PFSK-1 (cell line): ENCODE measurements around the gene DNAH17.

Experiments used
- FOXP2 ChIP-seq: optimal IDR thresholded peaks from 2 replicates; pipeline ENCODE3; 2011; ENCODE audit warnings: borderline replicate concordance, control low read depth, inconsistent platforms; ENCODE audit not compliant: insufficient read depth; ENCODE audit errors: extremely low read length, extremely low read depth
- POLR2AphosphoS5 ChIP-seq: IDR thresholded peaks from 2 replicates; pipeline ENCODE4 v1.6.1; 2012; ENCODE audit warnings: low read depth, mild to moderate bottlenecking, control low read depth, low read length, moderate library complexity
- REST ChIP-seq, 2 experiments: IDR thresholded peaks; 2 replicates each; pipeline versions ENCODE4 v1.6.1 to v1.8.0; 2011 to 2012; ENCODE audit warnings: low read depth in 2 of 2, low read length in 2 of 2, control low read depth in 1 of 2, inconsistent platforms in 1 of 2, mild to moderate bottlenecking in 1 of 2, moderate library complexity in 1 of 2; ENCODE audit not compliant: insufficient read depth in 1 of 2
- SIN3A ChIP-seq: IDR thresholded peaks from 2 replicates; pipeline ENCODE4 v1.6.1; 2012; ENCODE audit warnings: mild to moderate bottlenecking, low read length, moderate library complexity, borderline replicate concordance; ENCODE audit not compliant: insufficient read depth
- TAF1 ChIP-seq: IDR thresholded peaks from 2 replicates; pipeline ENCODE4 v1.6.1; 2012; ENCODE audit warnings: low read length, control low read depth, borderline replicate concordance; ENCODE audit not compliant: insufficient read depth

The DNAH17 gene

GRCh38 chr17:78381601-78382232 is 195.5 kb downstream of the DNAH17 start:
- TF ChIP-seq TAF1 (no peak), FOXP2 (no peak), SIN3A (no peak), REST (IDR thresholded peaks at IDR 0.05; ENCODE audit: insufficient read depth in 1 of 2, low read depth in 2 of 2, low read length in 2 of 2) (peak; percentile 77 to 90), POLR2AphosphoS5 (no peak)

- no peak for TF ChIP-seq REST (IDR thresholded peaks at IDR 0.05; ENCODE audit: insufficient read depth in 1 of 2, low read depth in 2 of 2, low read length in 2 of 2)
- no peak for TF ChIP-seq SIN3A
- TF ChIP-seq TAF1: no peak
- no peak for TF ChIP-seq FOXP2
These were observed 196.8 kb downstream of the DNAH17 start for GRCh38 chr17:78380370-78380769.

GRCh38 chr17:78379131-78379491 is 198.1 kb downstream of the DNAH17 start:
- TF ChIP-seq TAF1 (no peak), SIN3A (no peak), FOXP2 (no peak), REST (IDR thresholded peaks at IDR 0.05; ENCODE audit: insufficient read depth in 1 of 2, low read depth in 2 of 2, low read length in 2 of 2) (no peak), POLR2AphosphoS5 (no peak)

- peak; percentile 81 for TF ChIP-seq POLR2AphosphoS5
- peak; percentile 74 for TF ChIP-seq SIN3A
- TF ChIP-seq REST (IDR thresholded peaks at IDR 0.05; ENCODE audit: insufficient read depth in 1 of 2, low read depth in 2 of 2, low read length in 2 of 2): 0 out of 4 replicates have a peak, but pooled peaks of 1 of the 2 experiments have one; percentile 11
- TF ChIP-seq TAF1: peak; percentile 84; the same call in 1 of the 2 replicates
- TF ChIP-seq FOXP2: peak; percentile 95
These were observed 198.7 kb downstream of the DNAH17 start, which contains the start of gene PGS1 for GRCh38 chr17:78378225-78379130. Gene PGS1, plus strand, starts transcription at chr17:78378649. Its CDS starts 17 bp downstream, at chr17:78378666.
